BJ (cell line): ENCODE data around the gene TAS2R4. TPM values are rescaled to one million over a fixed set of nuclear protein-coding genes. Genes with fewer than 3 reads are reported as not detected.

Experiments
- CTCF ChIA-PET: fragments of 350-600 bp; formaldehyde crosslinking; extraction: SDS; loops from one replicate; lab custom pipeline; 2021; ENCODE audit warnings: antibody characterized with exemption, inconsistent platforms; lab: Yijun Ruan, JAX
- POLR2A ChIA-PET: fragments of 300-600 bp; sonication (Branson Sonifier 250); formaldehyde crosslinking; extraction: SDS; loops from one replicate; lab custom pipeline; 2021; ENCODE audit warnings: antibody characterized with exemption; lab: Charles Lee
- DNase-seq: peaks from one replicate; pipeline ENCODE4 v3.0.0-alpha.2; 2011; ENCODE audit warnings: low read depth
- H3K27me3 ChIP-seq: 2 replicates; pipeline ENCODE4 v1.6.0; 2011; ENCODE audit warnings: low read length; ENCODE audit not compliant: control insufficient read depth, insufficient read depth
- H3K36me3 ChIP-seq: 2 replicates; pipeline ENCODE4 v1.5.1; 2011; ENCODE audit warnings: low read length; ENCODE audit not compliant: control insufficient read depth, insufficient read depth
- H3K4me3 ChIP-seq: 2 replicates; pipeline ENCODE4 v1.5.1; 2011; ENCODE audit warnings: low read depth, mild to moderate bottlenecking, control low read depth, low read length
- polyA plus RNA-seq: library from polyadenylated mRNA; depleted of rRNA; stranded (reverse); fragments of >200 nt; gene quantifications from 2 replicates; pipeline ENCODE4 v1.2.3, GENCODE V29; 2011
- TF ChIP-seq, protein P1 (sequence below): IDR thresholded peaks from 2 replicates; pipeline ENCODE4 v1.5.1; 2011; ENCODE audit warnings: low read depth, mild to moderate bottlenecking, control low read depth, inconsistent platforms, low read length, moderate library complexity; ENCODE audit not compliant: insufficient read depth

Gene TAS2R4
- polyA plus RNA-seq, 1 experiment: 0.12 TPM

DNA sequence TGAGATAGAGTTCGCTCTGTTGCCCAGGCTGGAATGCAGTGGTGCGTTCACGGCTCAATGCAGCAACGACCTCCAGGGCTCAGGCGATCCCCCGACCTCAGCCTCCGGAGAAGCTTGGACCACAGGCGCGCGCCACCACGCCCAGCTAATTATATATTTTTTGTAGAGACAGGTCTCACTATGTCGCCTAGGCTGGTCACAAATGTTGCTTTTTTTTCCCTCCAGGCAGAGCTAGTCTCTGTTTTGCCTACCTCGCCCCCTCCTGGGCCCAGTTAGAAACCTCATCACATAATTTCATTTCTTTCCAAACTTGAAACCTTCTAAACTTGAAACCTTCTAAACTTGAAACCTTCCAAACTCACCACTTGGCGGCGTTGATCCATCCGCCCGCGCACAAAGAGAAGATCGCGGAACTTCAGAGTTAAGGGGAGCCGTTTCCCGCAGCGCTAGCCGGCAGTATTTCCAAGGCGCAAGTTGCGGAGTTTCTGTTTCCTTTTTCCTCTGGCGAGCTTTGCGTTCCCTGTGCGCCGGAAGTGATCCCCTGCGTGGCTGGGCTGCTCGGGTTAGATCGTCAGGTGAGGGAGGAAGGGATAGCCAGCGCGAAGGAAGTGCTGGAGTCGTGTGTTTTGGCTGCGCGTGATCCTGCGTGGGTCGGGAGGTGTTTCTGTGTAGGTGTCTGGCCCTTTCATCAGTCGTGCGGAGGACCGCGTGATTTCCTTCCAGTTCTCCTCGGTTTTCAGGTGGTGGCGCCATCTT, 38.5 kb upstream of the TAS2R4 start, which contains the start of gene SSBP1:
Gene SSBP1, plus strand, starts transcription at position 523 of the 756 bp plus-strand sequence. CDS start 809 bp downstream, outside the sequence.
- peak within 1 kb of the TSS; percentile 88 for H3K4me3 ChIP-seq
- ChIA-PET POLR2A (interaction anchor here (0.5 to 0.6 kb wide), 2 partner anchors 60 to 497 kb away, joined by 3 to 9 read pairs; no protein-coding TSS in a partner anchor), CTCF (interaction anchor here (0.6 to 2.3 kb wide), 20 partner anchors 9 to 1681 kb away, joined by 3 to 17 read pairs (median 4); partner anchors contain the start of gene TAS2R4)
- TF ChIP-seq, protein P1, sequence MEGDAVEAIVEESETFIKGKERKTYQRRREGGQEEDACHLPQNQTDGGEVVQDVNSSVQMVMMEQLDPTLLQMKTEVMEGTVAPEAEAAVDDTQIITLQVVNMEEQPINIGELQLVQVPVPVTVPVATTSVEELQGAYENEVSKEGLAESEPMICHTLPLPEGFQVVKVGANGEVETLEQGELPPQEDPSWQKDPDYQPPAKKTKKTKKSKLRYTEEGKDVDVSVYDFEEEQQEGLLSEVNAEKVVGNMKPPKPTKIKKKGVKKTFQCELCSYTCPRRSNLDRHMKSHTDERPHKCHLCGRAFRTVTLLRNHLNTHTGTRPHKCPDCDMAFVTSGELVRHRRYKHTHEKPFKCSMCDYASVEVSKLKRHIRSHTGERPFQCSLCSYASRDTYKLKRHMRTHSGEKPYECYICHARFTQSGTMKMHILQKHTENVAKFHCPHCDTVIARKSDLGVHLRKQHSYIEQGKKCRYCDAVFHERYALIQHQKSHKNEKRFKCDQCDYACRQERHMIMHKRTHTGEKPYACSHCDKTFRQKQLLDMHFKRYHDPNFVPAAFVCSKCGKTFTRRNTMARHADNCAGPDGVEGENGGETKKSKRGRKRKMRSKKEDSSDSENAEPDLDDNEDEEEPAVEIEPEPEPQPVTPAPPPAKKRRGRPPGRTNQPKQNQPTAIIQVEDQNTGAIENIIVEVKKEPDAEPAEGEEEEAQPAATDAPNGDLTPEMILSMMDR: peak; percentile 84
- peaks cover 3% of the 10 kb centered on the region for H3K36me3 ChIP-seq
- H3K27me3 ChIP-seq: no peaks in the 10 kb centered on the region
- DNase-seq: peak; percentile 82

DNA sequence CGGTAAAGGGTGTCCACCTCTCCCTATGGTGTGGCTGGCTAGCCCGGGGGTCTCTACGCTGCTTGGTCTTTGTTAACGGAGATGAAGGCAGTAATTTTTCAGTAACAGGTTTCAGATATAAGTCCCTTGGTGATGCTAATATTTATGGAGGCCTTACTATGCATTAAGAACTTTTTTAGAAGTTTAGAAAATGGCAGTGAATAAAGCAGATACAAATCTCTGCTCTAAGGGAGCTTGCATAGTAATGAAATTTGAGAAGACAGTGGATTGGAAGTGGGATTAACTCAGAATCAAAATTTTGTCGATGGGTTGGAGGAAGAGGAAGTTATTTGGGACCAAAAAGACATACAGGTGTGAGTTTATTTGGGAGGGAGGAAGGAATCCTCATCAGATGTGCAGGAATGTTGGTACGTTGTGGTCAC, 37.9 kb upstream of the TAS2R4 start:
- peak overlapping the region; percentile 88 for H3K4me3 ChIP-seq
- no peak for DNase-seq
- peaks cover 6% of the 10 kb centered on the region for H3K36me3 ChIP-seq
- CTCF ChIA-PET: interaction anchor here (0.7 to 2.3 kb wide), 17 partner anchors 9 to 810 kb away, joined by 3 to 17 read pairs (median 5); partner anchors contain the start of gene TAS2R4
- POLR2A ChIA-PET: no interaction called here
- TF ChIP-seq, protein P1: peak; percentile 27; the same call in 1 of the 2 replicates
- H3K27me3 ChIP-seq: no peaks in the 10 kb centered on the region

DNA sequence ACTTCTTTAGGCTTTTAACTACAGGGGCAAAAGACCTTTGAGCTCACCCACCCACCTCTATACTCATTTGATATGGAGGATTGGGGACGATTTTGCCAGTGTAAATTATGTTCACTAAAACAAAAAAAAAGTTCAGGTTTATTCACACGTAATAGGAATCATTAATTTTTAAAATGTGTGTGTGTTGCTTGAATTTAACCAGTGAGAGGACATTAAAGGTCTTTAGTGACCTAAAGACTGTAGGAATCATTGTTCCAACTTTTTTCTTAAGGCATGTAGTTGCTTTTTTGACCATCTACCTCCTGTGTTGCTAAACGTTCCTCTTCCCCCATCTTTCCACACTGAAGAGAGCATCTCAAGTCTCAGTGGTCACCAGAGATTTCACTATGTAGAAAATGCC, 37.2 kb upstream of the TAS2R4 start:
- ChIA-PET POLR2A (no interaction called here), CTCF (interaction anchor here (1.1 to 2.3 kb wide), 4 partner anchors 9 to 22 kb away, joined by 3 to 17 read pairs (median 10); no protein-coding TSS in a partner anchor)
- Histone ChIP-seq H3K4me3 (peak overlapping the region; percentile 88), H3K36me3 (peaks cover 8% of the 10 kb centered on the region), H3K27me3 (no peaks in the 10 kb centered on the region)
- DNase-seq: no peak
- TF ChIP-seq, protein P1: no peak

DNA sequence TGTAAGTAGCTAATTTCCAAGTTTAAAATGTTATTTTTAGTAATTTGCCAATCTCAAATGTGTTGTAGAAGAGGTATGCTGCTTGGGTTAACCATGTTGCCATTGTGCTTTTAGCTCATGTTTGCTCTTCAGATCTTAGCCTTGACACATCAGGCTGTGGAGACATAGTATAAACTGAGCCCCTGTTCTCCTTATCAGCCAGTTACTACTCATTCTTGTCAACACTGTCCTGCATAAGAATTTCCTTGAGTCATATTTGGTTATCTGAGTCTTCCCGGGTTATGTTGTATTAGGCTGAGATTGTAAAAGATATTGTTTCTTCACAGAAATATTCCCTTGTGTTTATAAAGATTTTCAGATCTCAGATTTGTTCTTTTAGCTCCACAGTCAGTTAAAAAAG, 34.2 kb upstream of the TAS2R4 start:
- TF ChIP-seq, protein P1: no peak
- peaks cover 11% of the 10 kb centered on the region for H3K36me3 ChIP-seq
- no peaks in the 10 kb centered on the region for H3K27me3 ChIP-seq
- H3K4me3 ChIP-seq: no peak overlapping the region
- POLR2A ChIA-PET: no interaction called here
- CTCF ChIA-PET: interaction anchor here (1.6 kb wide), 1 partner anchor 15 kb away, joined by 4 read pairs; no protein-coding TSS in a partner anchor
- no peak for DNase-seq

DNA sequence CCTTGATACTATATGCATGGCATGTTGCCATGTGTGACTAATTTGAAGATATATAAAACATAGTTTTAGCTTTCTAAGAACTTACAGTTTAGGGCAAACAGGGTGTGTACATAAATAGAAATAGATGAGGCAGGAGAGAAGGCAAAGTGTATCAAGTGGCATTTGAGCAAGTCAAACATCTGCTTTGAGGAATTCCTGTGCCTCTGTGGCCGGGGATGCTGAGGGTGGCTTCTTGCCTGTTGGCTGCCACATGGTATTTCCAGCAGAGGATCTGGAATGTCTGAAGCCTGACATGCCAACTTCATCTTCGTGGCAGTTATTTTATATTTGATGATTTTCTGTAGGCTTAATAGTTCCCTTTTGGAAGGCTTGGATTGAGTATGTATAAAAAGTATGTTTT, 32.3 kb upstream of the TAS2R4 start:
- CTCF ChIA-PET: no interaction called here
- H3K36me3 ChIP-seq: peaks cover 15% of the 10 kb centered on the region
- TF ChIP-seq, protein P1: no peak

More for the DNA sequence above, 32.3 kb upstream of the TAS2R4 start:
- Histone ChIP-seq H3K4me3 (no peak overlapping the region), H3K27me3 (no peaks in the 10 kb centered on the region)
- no peak for DNase-seq
- POLR2A ChIA-PET: no interaction called here
